ENCODE measurements around the gene DPP6. TPM values are rescaled to one million over a fixed set of nuclear protein-coding genes. Genes with fewer than 3 reads are reported as not detected.

The DPP6 gene
- total RNA-seq, 1 donor: under 0.01 TPM

GRCh38 chr7:154568346-154568745 is 516.1 kb downstream of the DPP6 start:
- TF ChIP-seq CTCF (IDR thresholded peaks at IDR 0.05; ENCODE audit: insufficient read depth, low read depth, low read length): no peak
- no peak overlapping the region for H3K4me3 ChIP-seq (ENCODE audit: low read depth, low read length)
- no peak for DNase-seq (ENCODE audit: low read depth)

GRCh38 chr7:154569916-154570315 is 517.7 kb downstream of the DPP6 start:
- no peak for DNase-seq (ENCODE audit: low read depth)
- H3K4me3 ChIP-seq (ENCODE audit: low read depth, low read length): no peak overlapping the region
- TF ChIP-seq CTCF (IDR thresholded peaks at IDR 0.05; ENCODE audit: insufficient read depth, low read depth, low read length): no peak

GRCh38 chr7:154571772-154572171 is 519.6 kb downstream of the DPP6 start:
- DNase-seq (ENCODE audit: low read depth): no peak
- TF ChIP-seq CTCF (IDR thresholded peaks at IDR 0.05; ENCODE audit: insufficient read depth, low read depth, low read length): no peak
- no peak overlapping the region for H3K4me3 ChIP-seq (ENCODE audit: low read depth, low read length)

- no peak overlapping the region for H3K4me3 ChIP-seq (ENCODE audit: low read depth, low read length)
- DNase-seq (ENCODE audit: low read depth): no peak
- TF ChIP-seq CTCF (IDR thresholded peaks at IDR 0.05; ENCODE audit: insufficient read depth, low read depth, low read length): no peak
Observed at GRCh38 chr7:154574235-154574634, 522.0 kb downstream of the DPP6 start.

- no peak overlapping the region for H3K4me3 ChIP-seq (ENCODE audit: low read depth, low read length)
- DNase-seq (ENCODE audit: low read depth): no peak
- TF ChIP-seq CTCF (IDR thresholded peaks at IDR 0.05; ENCODE audit: insufficient read depth, low read depth, low read length): no peak
Observed at GRCh38 chr7:154575497-154575896, 523.3 kb downstream of the DPP6 start.

GRCh38 chr7:154576604-154577003 is 524.4 kb downstream of the DPP6 start:
- no peak for DNase-seq (ENCODE audit: low read depth)
- no peak overlapping the region for H3K4me3 ChIP-seq (ENCODE audit: low read depth, low read length)
- no peak for TF ChIP-seq CTCF (IDR thresholded peaks at IDR 0.05; ENCODE audit: insufficient read depth, low read depth, low read length)

- H3K4me3 ChIP-seq (ENCODE audit: low read depth, low read length): no peak overlapping the region
- no peak for TF ChIP-seq CTCF (IDR thresholded peaks at IDR 0.05; ENCODE audit: insufficient read depth, low read depth, low read length)
- no peak for DNase-seq (ENCODE audit: low read depth)
Observed at GRCh38 chr7:154577141-154577873, 525.1 kb downstream of the DPP6 start.
